GM23338 (cell line): ENCODE data around the gene CSGALNACT2. TPM values are rescaled to one million over a fixed set of nuclear protein-coding genes. Genes with fewer than 3 reads are reported as not detected.

Experiments used
- ATAC-seq: fragments of 200-7000 bp; cut with Tn5 transposase; 3 replicates; pipeline ENCODE4 v1.9.1; 2020
- DNase-seq: peaks from one replicate; pipeline ENCODE4 v3.0.0-alpha.2; 2015; ENCODE audit warnings: low spot score
- H2AFZ ChIP-seq: fragments of 200-600 bp; sonication (generic); 2 replicates; pipeline ENCODE4 v1.8.0; 2016; ENCODE audit warnings: antibody characterized with exemption, mild to moderate bottlenecking, moderate library complexity
- H3F3A ChIP-seq: fragments of 200-600 bp; sonication (generic); replicated peaks from 2 replicates; pipeline ENCODE4 v1.8.0; 2017; ENCODE audit warnings: antibody characterized with exemption, mixed run types, low read depth
- H3K27ac ChIP-seq: fragments of 200-600 bp; sonication (generic); 2 replicates; pipeline ENCODE4 v1.6.1; 2016; ENCODE audit warnings: low read depth
- H3K27me3 ChIP-seq: fragments of 200-600 bp; sonication (generic); 2 replicates; pipeline ENCODE4 v1.8.0; 2016; ENCODE audit warnings: mild to moderate bottlenecking, mixed run types, moderate library complexity; ENCODE audit not compliant: insufficient read depth
- H3K36me3 ChIP-seq: fragments of 200-600 bp; sonication (generic); 2 replicates; pipeline ENCODE4 v1.8.0; 2016; ENCODE audit warnings: mild to moderate bottlenecking; ENCODE audit not compliant: insufficient read depth
- H3K4me1 ChIP-seq: fragments of 200-600 bp; sonication (generic); 2 replicates; pipeline ENCODE4 v1.8.0; 2016; ENCODE audit warnings: mild to moderate bottlenecking, moderate library complexity; ENCODE audit not compliant: insufficient read depth
- H3K4me2 ChIP-seq: fragments of 200-600 bp; sonication (generic); 2 replicates; pipeline ENCODE4 v1.7.1; 2017; ENCODE audit warnings: mixed run types
- H3K4me3 ChIP-seq: fragments of 200-600 bp; sonication (generic); 2 replicates; pipeline ENCODE4 v1.6.1; 2016; ENCODE audit warnings: mixed run types
- H3K79me2 ChIP-seq: fragments of 200-600 bp; sonication (generic); replicated peaks from 2 replicates; pipeline ENCODE4 v1.8.0; 2017; ENCODE audit warnings: mild to moderate bottlenecking; ENCODE audit not compliant: insufficient read depth
- H3K9me2 ChIP-seq: fragments of 200-600 bp; sonication (generic); 2 replicates; pipeline ENCODE4 v1.8.0; 2017; ENCODE audit not compliant: insufficient read depth
- H4K20me1 ChIP-seq: fragments of 200-600 bp; sonication (generic); replicated peaks from 2 replicates; pipeline ENCODE4 v1.8.0; 2017; ENCODE audit warnings: mild to moderate bottlenecking; ENCODE audit not compliant: insufficient read depth
- H3K27ac Mint-ChIP-seq: 2 replicates; pipeline ENCODE4 v1.8.0; 2020; ENCODE audit warnings: inconsistent platforms, mild to moderate bottlenecking, moderate library complexity, mixed read lengths
- H3K27me3 Mint-ChIP-seq: 3 replicates; pipeline ENCODE4 v1.8.0; 2022; ENCODE audit warnings: low read depth, mild to moderate bottlenecking, moderate library complexity, mixed read lengths, inconsistent platforms; ENCODE audit not compliant: insufficient read depth, poor library complexity
- H3K36me3 Mint-ChIP-seq: 3 replicates; pipeline ENCODE4 v1.8.0; 2021; ENCODE audit warnings: low read depth, mild to moderate bottlenecking, inconsistent platforms, moderate library complexity, mixed read lengths
- H3K4me1 Mint-ChIP-seq: 3 replicates; pipeline ENCODE4 v1.8.0; 2020; ENCODE audit warnings: mild to moderate bottlenecking, inconsistent platforms, mixed read lengths
- H3K4me3 Mint-ChIP-seq: 3 replicates; pipeline ENCODE4 v1.8.0; 2021; ENCODE audit warnings: moderate library complexity, mild to moderate bottlenecking, inconsistent platforms, mixed read lengths
- H3K9me3 Mint-ChIP-seq: 3 replicates; pipeline ENCODE4 v1.8.0; 2020; ENCODE audit warnings: moderate library complexity, mild to moderate bottlenecking, inconsistent platforms, mixed read lengths
- CREB1 ChIP-seq: fragments of 250-450 bp; sonication (Bioruptor Pico); IDR thresholded peaks from 2 replicates; pipeline ENCODE4 v1.5.0; 2020; ENCODE audit warnings: low read depth, mild to moderate bottlenecking, moderate library complexity
- ETS1 ChIP-seq: IDR thresholded peaks from 2 replicates; pipeline ENCODE4 v1.6.1; 2016; ENCODE audit warnings: antibody characterized with exemption
- EZH2 ChIP-seq: fragments of 200-600 bp; sonication (generic); IDR thresholded peaks from one replicate; pipeline ENCODE4 v1.8.0; 2017; ENCODE audit warnings: antibody characterized with exemption, mild to moderate bottlenecking, low read depth; ENCODE audit not compliant: unreplicated experiment
- JUNB ChIP-seq: IDR thresholded peaks from one replicate; pipeline ENCODE4 v1.6.1; 2016; ENCODE audit warnings: antibody characterized with exemption; ENCODE audit not compliant: unreplicated experiment
- POLR2AphosphoS5 ChIP-seq: IDR thresholded peaks from 2 replicates; pipeline ENCODE4 v1.6.1; 2016; ENCODE audit warnings: antibody characterized with exemption, low read depth
- ZNF462 ChIP-seq: fragments of 250-450 bp; sonication (Bioruptor Pico); IDR thresholded peaks from 2 replicates; pipeline ENCODE4 v1.5.0; 2020; ENCODE audit warnings: mild to moderate bottlenecking, moderate library complexity
- polyA plus RNA-seq: library from polyadenylated mRNA; unstranded; fragments of >200 nt; fragmentation: Nextera tagmentation; extraction: Ambion mirVana; gene quantifications from 2 replicates; pipeline ENCODE4 v1.2.1, GENCODE V29; 2016
- total RNA-seq: library from RNA; depleted of rRNA; stranded (reverse); fragments of >200 nt; shearing (Covaris generic); gene quantifications from 2 replicates; pipeline ENCODE4 v1.2.3, GENCODE V29; 2014
- TF ChIP-seq, protein P1 (sequence below): IDR thresholded peaks from one replicate; pipeline ENCODE4 v1.6.1; 2018; ENCODE audit warnings: antibody characterized with exemption; ENCODE audit not compliant: unreplicated experiment

CSGALNACT2 gene
- total and polyA plus RNA-seq, 2 experiments from 2014 or later = 3.0 to 4.6 TPM

GRCh38 chr10:43099928-43100327 is 38.3 kb upstream of the CSGALNACT2 start:
- no peaks in the 10 kb centered on the region for H3K36me3 ChIP-seq
- Mint-ChIP-seq H3K4me1 (no peaks in the 10 kb centered on the region), H3K27me3 (peaks cover 16% of the 10 kb centered on the region), H3K4me3 (no peak overlapping the region), H3K36me3 (no peaks in the 10 kb centered on the region), H3K27ac (no peak overlapping the region), H3K9me3 (no peaks in the 10 kb centered on the region)
- no peak overlapping the region for H3K27ac ChIP-seq
- H4K20me1 ChIP-seq = no peaks in the 10 kb centered on the region
- ATAC-seq (no peak), DNase-seq (no peak)
- H3K4me2 ChIP-seq = no peak overlapping the region
- no peak overlapping the region for H3K4me3 ChIP-seq
- H3K9me2 ChIP-seq = no peaks in the 10 kb centered on the region
- H2AFZ ChIP-seq = no peak overlapping the region
- H3K79me2 ChIP-seq = no peaks in the 10 kb centered on the region
- no peak for TF ChIP-seq EZH2
- no peak for TF ChIP-seq ETS1
- no peak for TF ChIP-seq CREB1 (CRISPR knock-in tag)
- no peak for TF ChIP-seq ZNF462 (CRISPR knock-in tag)
- H3K27me3 ChIP-seq = peaks cover 18% of the 10 kb centered on the region
- no peaks in the 10 kb centered on the region for H3F3A ChIP-seq
- no peaks in the 10 kb centered on the region for H3K4me1 ChIP-seq

- no peak overlapping the region for H2AFZ ChIP-seq
- no peaks in the 10 kb centered on the region for H3K4me1 ChIP-seq
- no peaks in the 10 kb centered on the region for H3K79me2 ChIP-seq
- no peak overlapping the region for H3K4me3 Mint-ChIP-seq
- H3K9me2 ChIP-seq = no peaks in the 10 kb centered on the region
- no peak overlapping the region for H3K27ac Mint-ChIP-seq
- no peaks in the 10 kb centered on the region for H3K4me1 Mint-ChIP-seq
- DNase-seq = no peak
- H4K20me1 ChIP-seq = no peaks in the 10 kb centered on the region
- H3K27me3 ChIP-seq = peaks cover 20% of the 10 kb centered on the region
- H3K36me3 ChIP-seq = no peaks in the 10 kb centered on the region
- no peak overlapping the region for H3K27ac ChIP-seq
- H3F3A ChIP-seq = no peaks in the 10 kb centered on the region
- ATAC-seq = no peak
- H3K36me3 Mint-ChIP-seq = no peaks in the 10 kb centered on the region
- no peak overlapping the region for H3K4me3 ChIP-seq
- H3K9me3 Mint-ChIP-seq = no peaks in the 10 kb centered on the region
- H3K4me2 ChIP-seq = no peak overlapping the region
- peaks cover 20% of the 10 kb centered on the region for H3K27me3 Mint-ChIP-seq
- TF ChIP-seq CREB1 (CRISPR knock-in tag) (no peak), JUNB (no peak), POLR2AphosphoS5 (no peak), ETS1 (no peak)
- TF ChIP-seq, protein P1, sequence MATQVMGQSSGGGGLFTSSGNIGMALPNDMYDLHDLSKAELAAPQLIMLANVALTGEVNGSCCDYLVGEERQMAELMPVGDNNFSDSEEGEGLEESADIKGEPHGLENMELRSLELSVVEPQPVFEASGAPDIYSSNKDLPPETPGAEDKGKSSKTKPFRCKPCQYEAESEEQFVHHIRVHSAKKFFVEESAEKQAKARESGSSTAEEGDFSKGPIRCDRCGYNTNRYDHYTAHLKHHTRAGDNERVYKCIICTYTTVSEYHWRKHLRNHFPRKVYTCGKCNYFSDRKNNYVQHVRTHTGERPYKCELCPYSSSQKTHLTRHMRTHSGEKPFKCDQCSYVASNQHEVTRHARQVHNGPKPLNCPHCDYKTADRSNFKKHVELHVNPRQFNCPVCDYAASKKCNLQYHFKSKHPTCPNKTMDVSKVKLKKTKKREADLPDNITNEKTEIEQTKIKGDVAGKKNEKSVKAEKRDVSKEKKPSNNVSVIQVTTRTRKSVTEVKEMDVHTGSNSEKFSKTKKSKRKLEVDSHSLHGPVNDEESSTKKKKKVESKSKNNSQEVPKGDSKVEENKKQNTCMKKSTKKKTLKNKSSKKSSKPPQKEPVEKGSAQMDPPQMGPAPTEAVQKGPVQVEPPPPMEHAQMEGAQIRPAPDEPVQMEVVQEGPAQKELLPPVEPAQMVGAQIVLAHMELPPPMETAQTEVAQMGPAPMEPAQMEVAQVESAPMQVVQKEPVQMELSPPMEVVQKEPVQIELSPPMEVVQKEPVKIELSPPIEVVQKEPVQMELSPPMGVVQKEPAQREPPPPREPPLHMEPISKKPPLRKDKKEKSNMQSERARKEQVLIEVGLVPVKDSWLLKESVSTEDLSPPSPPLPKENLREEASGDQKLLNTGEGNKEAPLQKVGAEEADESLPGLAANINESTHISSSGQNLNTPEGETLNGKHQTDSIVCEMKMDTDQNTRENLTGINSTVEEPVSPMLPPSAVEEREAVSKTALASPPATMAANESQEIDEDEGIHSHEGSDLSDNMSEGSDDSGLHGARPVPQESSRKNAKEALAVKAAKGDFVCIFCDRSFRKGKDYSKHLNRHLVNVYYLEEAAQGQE = no peak
Measured at GRCh38 chr10:43100366-43100765, 37.9 kb upstream of the CSGALNACT2 start.
